A549 (cell line): ENCODE data around the gene COG5. TPM values are rescaled to one million over a fixed set of nuclear protein-coding genes. Genes with fewer than 3 reads are reported as not detected.

Source experiments
- ATAC-seq, 2 experiments: fragments of 200-7000 bp in 1 of 2; fragments of >200 bp in 1 of 2; cut with Nextera tagmentation in 1 of 2; cut with Tn5 transposase in 1 of 2; 3 replicates each; pipeline versions ENCODE4 v1.8.0 to v1.9.1; 2018 to 2020; ENCODE audit warnings: mild to moderate bottlenecking in 1 of 2, moderate library complexity in 1 of 2
- CTCF ChIA-PET: fragments of 300-600 bp; sonication (Branson Sonifier 250); formaldehyde crosslinking; extraction: SDS; loops from one replicate; lab custom pipeline; 2021; ENCODE audit warnings: antibody characterized with exemption, inconsistent platforms; lab: Yijun Ruan, JAX
- POLR2A ChIA-PET: fragments of 350-600 bp; formaldehyde crosslinking; extraction: SDS; loops from one replicate; lab custom pipeline; 2021; ENCODE audit warnings: antibody characterized with exemption, inconsistent platforms; lab: Yijun Ruan, JAX
- DNase-seq, 2 experiments: peaks; one replicate each; pipeline versions ENCODE4 v3.0.0 to v3.0.0-alpha.2; 2011 to 2016; ENCODE audit warnings: low read depth in 1 of 2, low spot score in 1 of 2
- FAIRE-seq: peaks from 2 replicates; lab custom pipeline; 2011; peaks lifted over from hg19 to GRCh38; lab: Jason Lieb, UNC
- H3K27ac ChIP-seq, 2 experiments: fragments of >200 bp; sonication (Bioruptor Twin); formaldehyde crosslinking; 3 replicates each; pipeline ENCODE4 v1.5.1; 2016 to 2017
- H3K4me1 ChIP-seq: fragments of >200 bp; sonication (Bioruptor Twin); formaldehyde crosslinking; 3 replicates; pipeline ENCODE4 v1.6.1; 2016
- H3K4me2 ChIP-seq: fragments of >200 bp; sonication (Bioruptor Twin); formaldehyde crosslinking; 3 replicates; pipeline ENCODE4 v1.6.1; 2016
- H3K4me3 ChIP-seq: fragments of >200 bp; sonication (Bioruptor Twin); formaldehyde crosslinking; 3 replicates; pipeline ENCODE4 v1.5.1; 2016
- H3K9me3 ChIP-seq: fragments of >200 bp; sonication (Bioruptor Twin); formaldehyde crosslinking; 3 replicates; pipeline ENCODE4 v1.6.1; 2016
- CBX2 ChIP-seq: fragments of 200-600 bp; sonication (generic); IDR thresholded peaks from 2 replicates; pipeline ENCODE4 v1.6.1; 2016; ENCODE audit warnings: low read depth, mild to moderate bottlenecking, borderline replicate concordance
- CEBPB ChIP-seq, 2 experiments: fragments of >200 bp in 1 of 2; sonication (Bioruptor Twin) in 1 of 2; formaldehyde crosslinking in 1 of 2; IDR thresholded peaks; 2 replicates each; pipeline ENCODE4 v1.6.1; 2012 to 2016
- CHD2 ChIP-seq: fragments of 150-350 bp; IDR thresholded peaks from 2 replicates; pipeline ENCODE4 v1.6.1; 2014; ENCODE audit warnings: low read length; ENCODE audit not compliant: partially characterized antibody
- EHMT2 ChIP-seq: fragments of 200-600 bp; sonication (generic); IDR thresholded peaks from 2 replicates; pipeline ENCODE4 v1.6.1; 2016; ENCODE audit warnings: antibody characterized with exemption, low read depth, mild to moderate bottlenecking, moderate library complexity
- ESRRA ChIP-seq: fragments of 150-350 bp; IDR thresholded peaks from 2 replicates; pipeline ENCODE4 v1.6.1; 2014; ENCODE audit warnings: mild to moderate bottlenecking, low read length, borderline replicate concordance
- FOSB ChIP-seq: fragments of 250-450 bp; sonication (Bioruptor Pico); IDR thresholded peaks from 2 replicates; pipeline ENCODE4 v1.5.0; 2020; ENCODE audit warnings: mild to moderate bottlenecking, moderate library complexity
- FOXS1 ChIP-seq: fragments of 250-450 bp; sonication (Bioruptor Pico); IDR thresholded peaks from 2 replicates; pipeline ENCODE4 v1.5.0; 2020; ENCODE audit warnings: mild to moderate bottlenecking, moderate library complexity
- HDAC2 ChIP-seq: fragments of 200-600 bp; sonication (generic); IDR thresholded peaks from 2 replicates; pipeline ENCODE4 v1.6.1; 2016
- HEYL ChIP-seq: fragments of 250-450 bp; sonication (Bioruptor Pico); IDR thresholded peaks from 2 replicates; pipeline ENCODE4 v1.8.0; 2021; ENCODE audit warnings: mild to moderate bottlenecking, moderate library complexity
- HOXB13 ChIP-seq: fragments of 250-450 bp; sonication (Bioruptor Pico); IDR thresholded peaks from 2 replicates; pipeline ENCODE4 v1.5.0; 2020; ENCODE audit warnings: low read depth, mild to moderate bottlenecking, moderate library complexity
- HOXB5 ChIP-seq: fragments of 250-450 bp; sonication (Bioruptor Pico); IDR thresholded peaks from 2 replicates; pipeline ENCODE4 v1.5.0; 2020; ENCODE audit warnings: mild to moderate bottlenecking, moderate library complexity
- JUN ChIP-seq, 2 experiments: fragments of >200 bp; sonication (Bioruptor Twin); formaldehyde crosslinking; IDR thresholded peaks; 2 replicates in 1 of 2; 3 replicates in 1 of 2; pipeline ENCODE4 v1.6.1; 2016 to 2017
- KDM1A ChIP-seq: fragments of 200-600 bp; sonication (generic); IDR thresholded peaks from 2 replicates; pipeline ENCODE4 v1.6.1; 2016; ENCODE audit warnings: low read depth, mild to moderate bottlenecking
- MAZ ChIP-seq: fragments of 150-350 bp; IDR thresholded peaks from 2 replicates; pipeline ENCODE4 v1.6.1; 2014; ENCODE audit warnings: antibody characterized with exemption, low read depth, low read length, borderline replicate concordance
- NFE2L2 ChIP-seq: fragments of 150-350 bp; conservative IDR thresholded peaks from 2 replicates; pipeline ENCODE4 v1.6.1; 2014; ENCODE audit warnings: low read length
- POLR2A ChIP-seq: IDR thresholded peaks from 2 replicates; pipeline ENCODE4 v1.6.1; 2012; ENCODE audit warnings: mild to moderate bottlenecking, low read length
- POLR2AphosphoS2 ChIP-seq: conservative IDR thresholded peaks from 2 replicates; pipeline ENCODE4 v1.6.1; 2012; ENCODE audit warnings: low read length, improper control_type of control experiment, inconsistent platforms
- SMC3 ChIP-seq: fragments of >200 bp; sonication (Bioruptor Twin); formaldehyde crosslinking; IDR thresholded peaks from 3 replicates; pipeline ENCODE4 v1.6.1; 2018; ENCODE audit warnings: inconsistent platforms
- TFCP2L1 ChIP-seq: fragments of 250-450 bp; sonication (Bioruptor Pico); IDR thresholded peaks from 2 replicates; pipeline ENCODE4 v1.5.0; 2021; ENCODE audit warnings: mild to moderate bottlenecking
- TP53 ChIP-seq: fragments of 250-450 bp; sonication (Bioruptor Pico); IDR thresholded peaks from 2 replicates; pipeline ENCODE4 v1.5.0; 2021; ENCODE audit warnings: mild to moderate bottlenecking, moderate library complexity
- ZSCAN20 ChIP-seq: fragments of 250-450 bp; sonication (Bioruptor Pico); IDR thresholded peaks from 2 replicates; pipeline ENCODE4 v1.8.0; 2022; ENCODE audit warnings: mild to moderate bottlenecking, moderate library complexity
- WGBS: methylation state at CpG from one replicate; pipeline ENCODE4 v1.1.6; 2017; ENCODE audit errors: missing lambda C conversion rate; 5-methylcytosine and 5-hydroxymethylcytosine counted together
- polyA plus RNA-seq, 4 experiments: library from polyadenylated mRNA; depleted of rRNA in 3 of 4; stranded (reverse); fragments of >200 nt; fragmentation: RNase III in 1 of 4; extraction: RNeasy Plus Mini Kit Qiagen cat#74134 plus additional on column Dnase treatment in 1 of 4; gene quantifications; 2 replicates in 3 of 4; 3 replicates in 1 of 4; pipeline ENCODE4 v1.2.3, GENCODE V29; 2011 to 2017
- TF ChIP-seq, protein P1 (sequence below): fragments of 250-450 bp; sonication (Bioruptor Pico); IDR thresholded peaks from 2 replicates; pipeline ENCODE4 v1.5.0; 2020; ENCODE audit warnings: low read depth, mild to moderate bottlenecking, moderate library complexity
- TF ChIP-seq, protein P2 (sequence below): IDR thresholded peaks from 2 replicates; pipeline ENCODE4 v1.6.1; 2012; ENCODE audit warnings: low read depth, borderline replicate concordance
- TF ChIP-seq, protein P3 (sequence below): fragments of 450-650 bp; IDR thresholded peaks from 2 replicates; pipeline ENCODE4 v1.6.1; 2014; ENCODE audit warnings: antibody characterized with exemption

The COG5 gene
- polyA plus RNA-seq, 2 of the 4 experiments (the other 2 are of a cell fraction) = 22.5 to 44.0 TPM

- peaks cover 6% of the 10 kb centered on the region; the same call in 2 of the 3 replicates for H3K9me3 ChIP-seq
- no peak overlapping the region for H3K4me2 ChIP-seq
- H3K27ac ChIP-seq = no peak overlapping the region
- peak; percentile 54 for FAIRE-seq
- ChIA-PET POLR2A (no interaction called here), CTCF (no interaction called here)
- ATAC-seq = no peak
- no peak for DNase-seq
- no peak overlapping the region for H3K4me3 ChIP-seq
- TF ChIP-seq CHD2 = no peak
- no peak for TF ChIP-seq ESRRA
- TF ChIP-seq SMC3 = no peak
- no peak for TF ChIP-seq TFCP2L1 (CRISPR knock-in tag)
- no peaks in the 10 kb centered on the region for H3K4me1 ChIP-seq
These were observed 133.7 kb downstream of the COG5 start for GRCh38 chr7:107430057-107430456.

- Histone ChIP-seq H3K4me1 (no peaks in the 10 kb centered on the region), H3K4me2 (no peak overlapping the region), H3K4me3 (no peak overlapping the region), H3K27ac (no peak overlapping the region), H3K9me3 (peaks cover 6% of the 10 kb centered on the region; the same call in 2 of the 3 replicates)
- ChIA-PET CTCF (interaction anchor here (0.7 kb wide), 2 partner anchors 446 to 1475 kb away, joined by 3 read pairs; no protein-coding TSS in a partner anchor), POLR2A (no interaction called here)
- no peak for FAIRE-seq
- 100% methylated on average over 1 of the region's 1 CpG for WGBS
- no peak for ATAC-seq
- no peak for DNase-seq
- TF ChIP-seq HDAC2 (no peak), JUN (IDR thresholded peaks at IDR 0.05) (no peak), HEYL (no peak), FOXS1 (CRISPR knock-in tag) (no peak), TP53 (no peak)
- TF ChIP-seq, protein P1, sequence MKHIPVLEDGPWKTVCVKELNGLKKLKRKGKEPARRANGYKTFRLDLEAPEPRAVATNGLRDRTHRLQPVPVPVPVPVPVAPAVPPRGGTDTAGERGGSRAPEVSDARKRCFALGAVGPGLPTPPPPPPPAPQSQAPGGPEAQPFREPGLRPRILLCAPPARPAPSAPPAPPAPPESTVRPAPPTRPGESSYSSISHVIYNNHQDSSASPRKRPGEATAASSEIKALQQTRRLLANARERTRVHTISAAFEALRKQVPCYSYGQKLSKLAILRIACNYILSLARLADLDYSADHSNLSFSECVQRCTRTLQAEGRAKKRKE (CRISPR knock-in tag) = no peak
These were observed 135.1 kb downstream of the COG5 start for GRCh38 chr7:107428642-107429041.

DNA sequence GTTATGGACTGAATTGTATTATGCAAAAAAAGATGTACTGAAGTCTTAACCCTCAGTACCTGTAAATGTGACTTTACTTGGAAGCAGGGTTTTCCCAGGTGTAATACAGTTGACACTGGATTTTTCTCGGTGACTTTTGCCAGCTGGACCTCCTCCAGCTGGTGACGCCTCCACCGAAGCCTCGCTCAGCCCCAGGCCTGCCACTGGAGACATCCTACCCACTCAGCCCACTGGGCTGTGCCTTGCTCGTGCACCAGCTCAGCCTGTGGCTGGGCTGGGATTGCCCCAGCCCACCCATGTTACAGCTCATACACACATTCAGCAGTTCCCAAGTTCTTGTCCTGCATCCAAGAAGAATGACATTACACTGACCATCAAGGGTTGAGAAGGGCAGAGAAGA is 136.3 kb downstream of the COG5 start:
- no peak for ATAC-seq
- POLR2A ChIA-PET = no interaction called here
- FAIRE-seq = no peak

GRCh38 chr7:107414198-107414597 is 149.5 kb downstream of the COG5 start:
- ChIA-PET POLR2A (no interaction called here), CTCF (no interaction called here)
- FAIRE-seq = no peak

More for the DNA sequence above, 136.3 kb downstream of the COG5 start:
- 84% methylated on average over 5 of the region's 5 CpGs for WGBS
- Histone ChIP-seq H3K27ac (no peak overlapping the region), H3K4me3 (no peak overlapping the region), H3K9me3 (no peaks in the 10 kb centered on the region), H3K4me2 (no peak overlapping the region), H3K4me1 (no peaks in the 10 kb centered on the region)
- CTCF ChIA-PET = no interaction called here
- TF ChIP-seq CBX2 (no peak), CEBPB (IDR thresholded peaks at IDR 0.05) (no peak), ZSCAN20 (CRISPR knock-in tag) (no peak), HOXB5 (CRISPR knock-in tag) (no peak)
- no peak for DNase-seq

More at GRCh38 chr7:107414198-107414597, 149.5 kb downstream of the COG5 start:
- Histone ChIP-seq H3K4me3 (no peak overlapping the region), H3K4me1 (no peaks in the 10 kb centered on the region), H3K9me3 (no peaks in the 10 kb centered on the region), H3K27ac (no peak overlapping the region), H3K4me2 (no peak overlapping the region)
- TF ChIP-seq TP53 = no peak
- no peak for TF ChIP-seq KDM1A
- TF ChIP-seq, protein P2, sequence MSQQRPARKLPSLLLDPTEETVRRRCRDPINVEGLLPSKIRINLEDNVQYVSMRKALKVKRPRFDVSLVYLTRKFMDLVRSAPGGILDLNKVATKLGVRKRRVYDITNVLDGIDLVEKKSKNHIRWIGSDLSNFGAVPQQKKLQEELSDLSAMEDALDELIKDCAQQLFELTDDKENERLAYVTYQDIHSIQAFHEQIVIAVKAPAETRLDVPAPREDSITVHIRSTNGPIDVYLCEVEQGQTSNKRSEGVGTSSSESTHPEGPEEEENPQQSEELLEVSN = no peak
- no peak for TF ChIP-seq FOSB
- TF ChIP-seq, protein P3, sequence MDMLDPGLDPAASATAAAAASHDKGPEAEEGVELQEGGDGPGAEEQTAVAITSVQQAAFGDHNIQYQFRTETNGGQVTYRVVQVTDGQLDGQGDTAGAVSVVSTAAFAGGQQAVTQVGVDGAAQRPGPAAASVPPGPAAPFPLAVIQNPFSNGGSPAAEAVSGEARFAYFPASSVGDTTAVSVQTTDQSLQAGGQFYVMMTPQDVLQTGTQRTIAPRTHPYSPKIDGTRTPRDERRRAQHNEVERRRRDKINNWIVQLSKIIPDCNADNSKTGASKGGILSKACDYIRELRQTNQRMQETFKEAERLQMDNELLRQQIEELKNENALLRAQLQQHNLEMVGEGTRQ = no peak
- TF ChIP-seq HDAC2 = no peak
- no peak for TF ChIP-seq EHMT2
- TF ChIP-seq NFE2L2 = no peak
- no peak for TF ChIP-seq HOXB13 (CRISPR knock-in tag)
- no peak for TF ChIP-seq CBX2
- no peak for TF ChIP-seq MAZ
- no peak for TF ChIP-seq POLR2A
- TF ChIP-seq POLR2AphosphoS2 = no peak
- DNase-seq = no peak
- 93% methylated on average over 1 of the region's 1 CpG for WGBS
- no peak for ATAC-seq
